CD4-positive, alpha-beta T cell treated with Interleukin-1 beta for 1 hour (primary cell): ENCODE measurements around the gene FERMT3.
A peak's percentile ranks its signal among the peaks of the same experiment; 100 is the strongest.
"Not testable (repeated sequence)": the region's sequence is repeated elsewhere in the genome, so short reads cannot be mapped to it uniquely, and the experiment has no call there.

Experiments
- DNase-seq, 2 donors: peaks; one replicate each; pipeline ENCODE4 v3.0.0-alpha.2; 2020 to 2022

Gene FERMT3

DNA sequence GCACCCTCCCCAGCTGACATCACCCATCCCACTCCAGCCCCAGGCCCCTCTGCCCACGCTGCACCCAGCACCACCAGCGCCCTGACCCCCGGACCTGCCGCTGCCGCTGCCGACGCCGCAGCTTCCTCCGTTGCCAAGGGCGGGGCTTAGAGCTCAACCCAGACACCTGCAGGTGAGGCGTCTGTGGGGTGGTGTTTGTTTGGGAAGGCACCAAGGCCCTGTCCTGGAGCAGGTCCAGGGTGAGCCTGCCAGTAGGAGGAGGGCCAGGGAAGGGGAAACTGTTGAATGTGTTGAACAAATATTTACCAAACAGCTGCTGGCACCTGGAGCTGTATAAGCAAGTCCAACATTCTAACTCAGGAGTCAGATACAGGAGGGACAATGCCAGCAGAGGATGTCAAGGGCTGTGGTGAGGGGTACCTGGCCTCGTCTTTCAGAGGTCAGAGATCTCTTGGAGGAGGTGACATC, 31.0 kb downstream of the FERMT3 start:
- no peak for DNase-seq

- no peak for DNase-seq
These were observed 31.6 kb downstream of the FERMT3 start for GRCh38 chr11:64238076-64238475.

DNA sequence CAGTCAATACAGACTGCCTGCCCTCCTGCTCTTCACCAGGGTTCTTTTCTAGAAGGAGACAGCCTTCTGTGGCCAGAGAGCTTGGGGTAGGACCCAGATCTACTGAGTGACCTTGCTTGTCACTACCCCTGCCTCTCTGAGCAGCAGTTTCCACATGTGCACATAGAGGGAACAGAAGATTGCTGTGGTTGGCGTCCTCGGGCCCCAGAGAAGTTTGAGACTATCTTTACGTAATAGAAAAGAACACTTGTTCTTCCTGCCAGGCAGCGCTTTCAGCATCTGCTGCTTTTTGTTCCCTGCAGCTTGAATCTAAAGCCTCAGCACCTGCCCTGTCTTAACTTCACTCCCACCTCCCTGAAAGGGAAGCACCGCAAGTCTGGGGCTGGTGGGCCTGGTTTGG, 32.5 kb downstream of the FERMT3 start:
- DNase-seq, result peak in 1 of 2 donors; percentile 27

DNA sequence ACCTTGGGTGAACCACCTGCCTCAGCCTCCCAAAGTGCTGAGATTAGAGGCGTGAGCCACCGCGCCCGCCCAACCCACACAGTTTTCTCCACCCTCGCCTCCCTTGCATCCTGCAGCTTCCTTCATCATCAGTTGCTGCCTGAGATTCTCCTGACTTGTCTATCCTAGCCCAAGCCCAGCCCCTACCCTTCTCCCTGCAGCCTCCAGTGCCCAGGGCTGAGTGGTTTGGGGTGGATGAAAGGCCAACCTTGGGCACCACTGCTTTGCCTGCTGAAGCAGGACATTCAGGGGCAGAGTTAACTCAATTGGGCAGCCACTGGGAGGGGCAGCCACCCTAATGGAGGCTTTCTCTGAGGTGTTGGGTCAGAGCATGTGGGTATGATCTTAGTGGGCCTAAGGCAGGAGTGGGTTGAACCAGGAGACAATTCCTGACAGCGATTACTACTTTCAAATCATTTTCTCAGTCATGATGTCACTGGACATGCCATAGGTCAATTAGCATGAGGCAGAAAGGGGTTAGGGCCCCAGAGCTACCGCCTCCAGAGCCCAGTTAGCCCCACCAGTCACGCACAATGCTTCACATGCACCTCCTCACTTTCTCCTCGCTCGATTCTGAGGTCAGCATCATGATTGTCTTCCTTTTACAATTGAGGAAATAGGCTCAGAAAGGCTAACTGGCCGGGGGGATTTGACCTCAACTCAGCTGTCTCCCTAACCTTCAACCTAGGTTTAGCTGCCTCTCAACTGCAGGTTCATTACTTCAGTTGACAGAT, 33.3 kb downstream of the FERMT3 start:
- peak in 1 of 2 donors; percentile 83 for DNase-seq

DNA sequence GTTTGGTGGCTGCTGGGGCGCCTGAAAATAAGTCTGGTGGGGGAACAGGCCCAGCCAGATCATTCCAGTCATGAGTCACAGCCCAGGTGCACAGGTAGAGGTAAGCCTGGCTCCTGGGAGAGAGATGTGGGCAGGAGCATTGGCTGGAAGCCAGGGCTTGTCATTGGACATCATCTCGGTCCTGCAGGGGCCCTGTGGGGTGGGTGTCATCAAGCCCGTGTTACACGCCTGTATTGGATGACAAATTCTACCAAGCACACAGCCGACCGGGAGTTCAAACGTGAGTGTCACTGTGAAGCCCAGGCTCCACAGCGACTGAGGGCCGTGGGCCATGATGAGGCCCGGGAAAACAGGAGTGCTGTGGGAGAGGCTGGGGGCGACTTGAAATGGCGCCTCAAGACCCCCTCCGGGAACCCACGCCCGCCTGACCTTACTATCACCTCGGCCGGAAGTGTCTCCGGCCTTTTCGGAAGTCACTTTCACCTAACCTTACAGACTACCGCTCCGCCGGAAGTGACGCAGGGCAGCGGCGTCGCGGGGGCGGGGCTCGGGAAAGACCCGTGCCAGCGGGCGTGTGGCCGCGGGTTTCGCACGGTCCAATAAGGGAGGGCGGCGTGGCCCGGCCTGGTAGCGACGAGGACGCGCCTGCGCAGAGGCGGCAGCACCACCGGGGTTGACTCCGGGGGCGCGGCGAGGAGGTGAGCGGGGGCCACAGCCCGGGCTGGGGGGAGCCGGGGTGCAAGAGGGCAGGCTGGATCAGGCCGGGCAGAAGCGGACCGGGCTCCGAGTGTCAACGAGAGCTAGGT, 34.1 kb downstream of the FERMT3 start, which contains the start of gene FKBP2:
Gene FKBP2, plus strand, starts transcription at position 661 of the 806 bp plus-strand sequence. CDS start 1,293 bp downstream, outside the sequence.
- DNase-seq, result peak; percentile 99

- peak in 1 of 2 donors; percentile 100 for DNase-seq
These were observed 34.6 kb downstream of the FERMT3 start for GRCh38 chr11:64241241-64241490.

DNA sequence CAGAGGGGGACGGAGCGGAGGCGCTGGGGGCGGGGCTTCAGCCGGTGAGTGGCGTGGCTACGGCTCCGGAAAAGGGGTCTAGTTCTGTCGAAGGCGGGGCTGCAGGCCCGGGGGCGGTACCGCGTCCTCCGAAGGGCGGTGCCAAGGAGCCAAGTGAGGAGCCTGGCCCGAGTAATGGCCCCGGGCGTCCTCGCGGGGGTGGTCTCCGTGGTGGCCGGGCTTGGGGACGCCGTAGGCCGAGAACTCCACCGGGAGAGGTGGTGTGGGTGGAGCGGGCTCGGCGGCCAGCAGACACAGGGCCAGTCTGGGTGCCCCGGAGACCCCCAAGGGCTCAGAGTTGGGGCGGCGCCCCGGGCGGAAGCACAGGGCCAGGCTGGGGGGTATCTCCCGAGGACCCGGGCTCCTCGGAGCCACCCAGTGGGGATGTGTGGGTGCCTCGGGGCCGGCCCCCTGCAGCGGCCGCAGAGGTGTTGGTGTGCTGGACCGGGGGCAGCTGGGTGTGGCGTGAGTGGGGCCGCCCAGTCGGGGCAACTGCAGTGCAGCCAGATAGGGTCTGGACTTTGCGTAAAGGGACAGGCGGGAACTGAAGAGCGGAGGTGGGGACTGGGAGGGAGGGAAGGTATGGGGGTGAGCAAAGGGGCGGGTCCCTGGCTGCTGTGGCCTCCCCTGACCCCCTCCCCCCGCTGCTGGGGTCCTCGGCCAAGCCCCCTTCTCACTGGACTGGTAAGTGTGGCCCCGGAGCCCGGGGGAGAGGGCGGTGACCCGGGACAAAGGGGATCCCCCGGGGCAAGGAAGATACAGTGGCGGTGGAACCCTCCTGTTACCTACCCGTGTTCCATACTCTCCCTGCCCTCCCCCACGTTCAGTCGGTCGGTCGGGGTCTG, 35.2 kb downstream of the FERMT3 start:
- DNase-seq, result peak; percentile 16 to 99

GRCh38 chr11:64243236-64243854, 36.8 kb downstream of the FERMT3 start:
- no peak for DNase-seq

DNA sequence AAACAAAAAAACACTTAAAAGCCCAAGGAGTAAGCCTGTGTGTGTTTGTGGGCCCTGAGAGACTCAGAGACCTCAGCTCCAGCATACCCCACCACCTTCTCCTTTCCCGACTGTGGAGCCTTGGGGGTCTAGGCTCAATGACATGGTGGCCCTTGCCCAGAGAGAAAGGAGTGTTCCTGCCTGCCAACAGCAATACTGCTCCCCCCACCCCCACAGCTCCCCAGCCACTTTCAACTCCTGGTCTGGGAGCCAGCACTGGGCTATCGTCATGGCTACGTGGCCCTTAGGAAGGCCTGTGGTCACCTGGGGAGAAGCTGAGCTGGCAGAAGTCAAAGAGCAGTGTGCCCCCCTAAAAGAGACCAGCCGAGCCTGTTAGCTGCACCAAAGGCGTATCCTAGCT, 37.6 kb downstream of the FERMT3 start:
- no peak for DNase-seq

DNA sequence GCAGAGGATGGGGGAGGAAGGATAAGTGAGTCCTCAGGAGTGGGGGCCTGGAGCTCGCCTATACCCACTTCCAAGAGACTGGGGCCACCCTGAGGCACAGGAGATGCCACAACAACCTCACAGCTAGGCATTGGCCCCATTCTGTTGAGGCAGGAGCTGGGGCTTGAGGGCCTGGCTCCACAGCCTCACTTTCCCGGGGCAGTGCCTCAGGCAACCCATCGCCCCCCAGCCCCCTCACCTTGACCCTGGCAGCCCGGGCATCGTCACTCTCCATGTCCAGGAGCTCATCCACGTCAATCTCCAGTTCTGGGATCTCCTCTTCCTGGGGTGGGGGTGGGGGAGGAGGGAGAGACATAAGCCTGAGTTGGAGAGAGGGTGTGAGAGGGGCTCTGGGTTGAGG, 38.4 kb downstream of the FERMT3 start:
- DNase-seq, result no peak

DNA sequence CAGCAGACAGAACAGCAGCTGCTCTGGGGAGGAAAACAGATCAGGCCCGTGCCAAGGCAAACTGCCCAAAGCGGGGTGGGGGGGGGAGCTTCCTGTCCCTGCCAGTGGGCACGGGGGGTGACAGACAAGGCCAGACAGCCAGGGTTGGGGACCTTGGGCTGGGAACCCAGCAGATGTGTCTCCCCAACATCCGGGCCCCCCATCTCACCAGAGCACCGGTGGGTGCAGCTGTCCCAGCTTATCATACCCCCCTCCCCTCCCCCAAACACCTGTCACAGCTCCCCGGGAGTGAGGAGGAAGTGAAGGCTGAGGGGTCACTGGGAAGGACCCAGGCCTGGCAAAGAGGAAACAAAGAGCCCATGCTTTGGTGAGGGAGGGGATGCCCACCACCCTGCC, 38.9 kb downstream of the FERMT3 start:
- peak; percentile 55 to 64 for DNase-seq

DNA sequence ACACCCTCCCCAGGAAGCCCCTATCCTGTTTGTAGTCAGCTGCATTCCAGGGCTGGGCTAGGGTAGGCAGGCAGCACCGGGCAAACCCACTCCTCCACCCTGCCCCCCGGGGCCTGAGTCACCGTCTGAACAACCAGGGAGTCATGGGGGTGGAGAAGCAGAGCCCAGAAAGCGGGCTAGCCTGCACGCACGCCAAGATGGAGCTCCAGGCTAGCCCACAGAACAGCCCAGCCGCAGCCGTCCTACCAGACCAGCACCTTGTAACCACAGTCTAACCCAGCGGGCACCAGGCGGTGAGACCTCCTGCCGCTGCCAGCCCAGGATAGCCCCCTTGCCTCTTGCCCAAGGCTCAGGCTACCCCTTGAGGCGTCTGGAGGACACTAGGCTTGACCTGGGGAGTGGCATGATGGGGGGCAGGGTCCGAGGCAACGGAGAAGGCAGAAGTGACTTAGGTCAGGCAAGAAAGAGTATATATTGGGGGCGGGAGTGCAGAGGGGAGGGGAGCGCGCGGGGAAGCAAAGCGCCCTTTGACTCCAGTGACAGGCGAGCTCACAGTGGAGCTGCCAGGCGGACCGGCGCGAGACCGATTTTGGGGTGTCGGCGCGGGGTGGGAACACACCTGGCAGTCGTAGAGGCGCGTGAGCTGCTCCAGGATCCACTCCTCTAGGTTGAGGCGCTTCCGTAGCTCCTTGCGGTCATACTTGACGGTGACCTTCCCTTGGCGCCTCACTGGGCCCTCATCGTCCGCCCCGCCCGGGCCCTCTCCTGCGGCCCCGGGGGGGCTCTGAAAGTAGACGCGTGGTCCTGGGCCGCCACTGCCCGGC, 39.5 kb downstream of the FERMT3 start:
- peak; percentile 66 to 79 for DNase-seq

GRCh38 chr11:64246621-64246870, 40.0 kb downstream of the FERMT3 start:
- not testable (repeated sequence) for DNase-seq

DNA sequence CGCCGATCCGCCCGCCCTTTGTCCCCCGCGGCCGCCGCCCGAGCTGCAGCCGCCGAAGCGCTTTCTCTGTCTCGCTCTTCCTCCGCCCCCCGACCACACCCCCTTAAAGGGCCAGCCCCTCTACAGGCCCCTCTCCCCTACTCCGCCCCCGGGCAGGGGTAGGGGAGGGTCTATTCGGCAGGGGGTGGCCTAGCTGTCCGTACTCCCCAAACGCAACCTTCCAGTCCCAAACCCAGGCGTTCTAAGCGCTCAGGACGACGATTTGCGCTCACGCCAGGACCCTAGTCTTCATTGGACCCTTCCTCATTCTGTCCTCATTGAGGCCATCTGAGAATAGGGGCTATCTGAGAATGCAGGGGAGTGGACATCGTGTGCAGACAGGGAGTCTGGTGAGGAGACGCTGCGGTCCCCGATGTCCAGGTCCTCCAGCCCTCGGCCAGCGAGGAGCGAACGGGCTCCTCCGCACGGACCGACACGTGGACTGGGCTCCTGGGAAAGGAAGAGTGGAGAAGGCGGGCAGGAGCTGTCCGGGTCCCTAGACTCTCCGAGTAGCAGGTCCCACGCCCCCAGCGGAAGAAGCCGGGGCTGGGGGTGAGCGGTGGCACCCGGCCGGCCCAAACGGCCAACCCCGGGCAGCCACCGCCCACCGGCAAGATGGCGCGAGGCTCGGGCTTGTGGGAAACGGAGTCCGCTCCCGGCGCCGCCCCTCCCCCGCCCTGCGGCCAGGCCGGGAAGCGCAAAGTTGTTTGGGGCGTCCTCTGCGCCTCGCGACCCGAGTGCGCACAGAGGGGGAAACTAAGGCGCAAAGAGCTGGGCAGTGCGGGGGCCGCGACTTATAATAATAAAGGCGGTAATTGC, 40.6 kb downstream of the FERMT3 start, which contains the start of gene PPP1R14B:
Gene PPP1R14B, minus strand, starts transcription at position 73 of the 858 bp plus-strand sequence. CDS start 270 bp downstream, outside the sequence.
- peak; percentile 81 to 82 for DNase-seq

DNA sequence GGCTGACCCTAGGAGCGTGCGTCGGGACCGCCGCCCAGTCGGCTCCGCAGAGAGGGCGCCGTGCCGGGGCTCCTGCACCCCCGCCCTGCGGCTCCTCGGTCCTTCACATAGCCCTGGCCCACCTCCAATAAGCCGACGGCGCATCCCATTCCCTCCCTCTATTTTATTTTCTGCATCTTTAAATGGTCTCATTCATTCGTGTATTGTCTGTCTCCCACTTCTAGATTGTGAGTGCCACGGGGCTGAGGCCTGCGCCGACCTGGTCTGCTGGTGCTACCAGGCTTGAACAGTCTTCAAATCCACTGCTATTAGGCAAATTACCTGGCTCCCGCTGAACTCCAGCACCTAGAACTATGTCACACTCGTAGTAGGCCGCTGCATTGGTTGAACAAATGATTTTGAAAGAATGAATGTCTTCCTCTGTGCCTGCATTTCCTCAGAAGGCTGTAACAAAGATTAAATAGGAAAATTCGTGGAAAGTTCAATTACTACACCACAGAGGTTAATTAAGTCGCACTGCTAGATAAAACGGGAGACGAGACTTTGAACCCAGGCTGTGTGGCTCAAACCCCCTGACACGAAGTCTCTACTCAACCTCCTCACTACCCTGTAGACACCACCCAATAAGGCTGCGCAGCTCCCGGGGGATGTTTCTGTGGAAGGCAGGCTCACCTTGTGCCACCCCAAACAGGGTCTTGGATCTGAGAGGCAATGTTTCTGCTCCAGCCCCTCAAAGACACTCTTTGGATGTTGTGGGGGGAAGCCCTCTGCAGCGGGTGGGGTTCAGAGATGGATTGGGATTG, 41.4 kb downstream of the FERMT3 start:
- no peak for DNase-seq

DNA sequence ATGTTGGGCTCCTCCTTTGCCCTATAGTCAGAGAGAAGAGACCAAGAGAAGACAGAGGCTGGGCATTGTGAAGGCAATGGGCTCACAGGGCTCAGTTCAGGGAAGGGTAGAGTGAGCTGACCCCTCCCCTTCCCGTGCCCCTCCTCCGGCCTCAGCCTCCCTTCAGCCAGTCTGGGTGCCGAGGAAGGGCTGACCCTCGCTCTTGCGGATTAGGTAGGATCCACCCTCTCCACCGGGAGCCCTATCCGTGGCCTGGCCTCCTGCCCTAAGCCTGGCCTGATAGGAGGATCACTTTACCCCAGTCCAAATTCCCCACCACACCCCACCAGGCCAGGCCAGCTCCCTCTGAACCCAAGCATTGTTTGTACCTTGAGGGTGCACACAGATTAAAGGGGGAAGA, 42.1 kb downstream of the FERMT3 start:
- DNase-seq, result no peak

- DNase-seq, result no peak
These were observed 42.5 kb downstream of the FERMT3 start for GRCh38 chr11:64249038-64249437.

DNA sequence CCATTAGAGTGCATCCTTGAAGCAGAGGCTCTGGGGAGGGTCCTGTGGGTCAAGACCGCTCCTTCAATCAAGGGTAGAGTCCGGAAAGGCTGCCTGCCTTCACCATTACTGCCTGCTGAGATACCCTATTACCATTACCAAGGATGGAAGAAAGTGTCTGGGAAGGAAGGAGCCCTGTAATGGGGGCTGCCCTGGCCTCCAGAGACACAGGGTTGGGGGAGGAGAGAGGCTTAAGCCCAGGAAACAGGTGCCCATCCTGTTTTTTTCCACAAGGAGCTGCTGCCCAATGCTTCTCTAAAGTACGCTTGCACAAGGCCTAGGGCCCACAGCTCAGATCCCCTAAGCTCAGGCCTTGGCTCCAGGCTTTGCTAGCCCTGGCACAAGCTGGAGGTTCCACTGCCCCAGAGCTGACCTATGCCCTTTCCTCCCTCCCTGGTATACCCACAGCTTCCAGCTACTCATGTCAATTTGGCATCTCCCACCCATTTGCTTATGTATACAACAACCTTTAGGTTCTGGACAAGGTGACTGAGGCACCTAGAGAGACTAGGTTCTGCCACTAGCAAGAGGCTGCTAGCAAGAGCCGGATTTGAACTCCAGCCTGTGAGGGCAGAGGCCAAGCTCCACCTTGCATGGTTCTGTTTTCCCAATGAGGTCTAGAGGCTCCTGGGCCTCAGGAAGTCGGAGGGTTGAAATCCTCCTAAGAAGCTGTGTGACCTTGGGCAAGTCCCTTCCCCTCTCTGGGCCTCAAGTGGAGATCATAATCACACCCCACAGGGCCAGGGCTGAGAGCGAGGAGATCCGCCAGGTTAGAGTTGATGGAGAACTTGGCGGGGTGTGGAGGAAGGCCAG, 43.3 kb downstream of the FERMT3 start:
- DNase-seq, result no peak

DNA sequence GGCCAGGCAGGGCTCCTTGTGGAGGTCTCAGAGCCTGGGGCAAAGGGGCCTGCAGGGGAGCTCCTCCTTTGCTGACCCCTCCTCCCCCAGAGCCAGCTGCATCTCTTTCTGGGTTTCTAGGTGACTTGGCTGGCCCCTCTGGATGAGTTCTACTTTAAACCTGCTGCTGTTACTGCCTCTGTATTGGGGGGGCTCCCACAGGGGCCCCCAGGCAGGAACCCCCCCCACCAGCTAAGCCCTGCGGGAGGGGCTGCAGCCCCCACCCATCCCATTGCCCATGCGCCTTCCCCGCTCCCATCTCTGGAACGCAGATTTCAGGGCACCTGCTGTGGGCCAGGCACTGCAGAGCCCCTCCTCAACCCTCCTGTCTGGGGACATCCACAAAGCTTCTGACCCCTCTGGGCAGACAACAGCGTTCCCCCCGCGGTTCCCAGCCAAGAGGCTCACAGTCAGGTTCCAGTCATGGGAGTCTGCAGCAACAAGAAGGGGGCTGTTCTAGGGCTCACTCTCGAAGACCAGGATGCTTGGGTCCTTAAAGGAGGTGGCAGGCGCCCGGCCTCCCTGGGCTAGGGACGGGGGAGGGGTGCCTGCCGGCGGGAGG, 44.0 kb downstream of the FERMT3 start:
- DNase-seq, result no peak
